Measurements from ENCODE around the gene CDH7.

GRCh38 chr18:65936678-65937077, 185.9 kb downstream of the CDH7 start:
- TF ChIP-seq ZBTB7A (IDR thresholded peaks at IDR 0.05; ENCODE audit: low read depth), result no peak
- no peak for TF ChIP-seq EP300 (IDR thresholded peaks at IDR 0.05; ENCODE audit: borderline replicate concordance)
- TF ChIP-seq TEAD4 (IDR thresholded peaks at IDR 0.05), result no peak
- TF ChIP-seq, protein P1, sequence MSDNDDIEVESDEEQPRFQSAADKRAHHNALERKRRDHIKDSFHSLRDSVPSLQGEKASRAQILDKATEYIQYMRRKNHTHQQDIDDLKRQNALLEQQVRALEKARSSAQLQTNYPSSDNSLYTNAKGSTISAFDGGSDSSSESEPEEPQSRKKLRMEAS (IDR thresholded peaks at IDR 0.05), result no peak
- no peak for TF ChIP-seq YY1 (IDR thresholded peaks at IDR 0.05; ENCODE audit: low read depth)
- TF ChIP-seq FOXM1 (IDR thresholded peaks at IDR 0.05; ENCODE audit: borderline replicate concordance, low read depth), result no peak
- no peak for TF ChIP-seq USF1 (IDR thresholded peaks at IDR 0.05)
- TF ChIP-seq TAF1 (IDR thresholded peaks at IDR 0.05; ENCODE audit: low read depth), result no peak
- TF ChIP-seq TCF12 (IDR thresholded peaks at IDR 0.05; ENCODE audit: low read depth), result no peak
- no peak for TF ChIP-seq RAD21 (IDR thresholded peaks at IDR 0.05; ENCODE audit: low read depth)
- no peak for TF ChIP-seq CEBPB (IDR thresholded peaks at IDR 0.05)
- TF ChIP-seq EGR1 (IDR thresholded peaks at IDR 0.05), result no peak
- TF ChIP-seq REST (IDR thresholded peaks at IDR 0.05; ENCODE audit: low read depth), result no peak
- no peak for TF ChIP-seq CREB1 (IDR thresholded peaks at IDR 0.05; ENCODE audit: low read depth)

Measured in Ishikawa (cell line).